ENCODE data around the gene USH2A. TPM values are rescaled to one million over a fixed set of nuclear protein-coding genes. Genes with fewer than 3 reads are reported as not detected.

Gene USH2A
- polyA plus RNA-seq, 3 donors, result not detected

GRCh38 chr1:215754112-215754511 lies 669.1 kb downstream of the USH2A start:
- H3K27ac ChIP-seq (ENCODE audit: low read depth, low read length), result no peak overlapping the region
- 43 to 81% (median 80%) methylated on average over 4 of the region's 4 CpGs for WGBS, 3 donors

- H3K27ac ChIP-seq (ENCODE audit: low read depth, low read length), result no peak overlapping the region
- WGBS, 3 donors, result 54 to 67% (median 62%) methylated on average over 4 of the region's 4 CpGs
Measured at GRCh38 chr1:215749414-215749813, 673.8 kb downstream of the USH2A start.

- WGBS, 3 donors, result 58 to 81% (median 78%) methylated on average over 1 of the region's 1 CpG
- no peak overlapping the region for H3K27ac ChIP-seq (ENCODE audit: low read depth, low read length)
Measured at GRCh38 chr1:215748431-215748830, 674.8 kb downstream of the USH2A start.

- WGBS, 3 donors, result 69 to 74% (median 71%) methylated on average over 1 of the region's 1 CpG
Measured at GRCh38 chr1:215744419-215744818, 678.8 kb downstream of the USH2A start.

GRCh38 chr1:215739025-215739424 lies 684.2 kb downstream of the USH2A start:
- H3K27ac ChIP-seq (ENCODE audit: low read depth, low read length), result no peak overlapping the region
- WGBS, 3 donors, result 88 to 92% (median 89%) methylated on average over 3 of the region's 3 CpGs

More at GRCh38 chr1:215744419-215744818, 678.8 kb downstream of the USH2A start:
- H3K27ac ChIP-seq (ENCODE audit: low read depth, low read length), result no peak overlapping the region

GRCh38 chr1:215731699-215732098 lies 691.5 kb downstream of the USH2A start:
- H3K27ac ChIP-seq (ENCODE audit: low read depth, low read length), result no peak overlapping the region

- no peak overlapping the region for H3K27ac ChIP-seq (ENCODE audit: low read depth, low read length)
- 75 to 90% (median 89%) methylated on average over 3 of the region's 3 CpGs for WGBS, 3 donors
Measured at GRCh38 chr1:215730600-215730999, 692.6 kb downstream of the USH2A start.

- H3K27ac ChIP-seq (ENCODE audit: low read depth, low read length), result no peak overlapping the region
- 48 to 65% (median 55%) methylated on average over 3 of the region's 3 CpGs for WGBS, 3 donors
Measured at GRCh38 chr1:215728169-215728568, 695.1 kb downstream of the USH2A start.

- no peak overlapping the region for H3K27ac ChIP-seq (ENCODE audit: low read depth, low read length)
Measured at GRCh38 chr1:215720126-215720525, 703.1 kb downstream of the USH2A start.

- no peak overlapping the region for H3K27ac ChIP-seq (ENCODE audit: low read depth, low read length)
Measured at GRCh38 chr1:215719552-215719951, 703.7 kb downstream of the USH2A start.

- H3K27ac ChIP-seq (ENCODE audit: low read depth, low read length), result no peak overlapping the region
- 29 to 45% (median 39%) methylated on average over 3 of the region's 3 CpGs for WGBS, 3 donors
Measured at GRCh38 chr1:215718575-215719287, 704.5 kb downstream of the USH2A start.

GRCh38 chr1:215717677-215718426 lies 705.4 kb downstream of the USH2A start:
- WGBS, 3 donors, result 50 to 78% (median 78%) methylated on average over 4 of the region's 4 CpGs
- H3K27ac ChIP-seq (ENCODE audit: low read depth, low read length), result no peak overlapping the region

GRCh38 chr1:215710899-215711225 lies 712.4 kb downstream of the USH2A start:
- H3K27ac ChIP-seq (ENCODE audit: low read depth, low read length), result no peak overlapping the region
- 67 to 85% (median 75%) methylated on average over 4 of the region's 4 CpGs for WGBS, 3 donors

- WGBS, 3 donors, result 19 to 33% (median 33%) methylated on average over 8 of the region's 8 CpGs
- H3K27ac ChIP-seq (ENCODE audit: low read depth, low read length), result no peak overlapping the region
Measured at GRCh38 chr1:215710036-215710898, 713.0 kb downstream of the USH2A start.

GRCh38 chr1:215704089-215704860 lies 719.0 kb downstream of the USH2A start:
- no peak overlapping the region for H3K27ac ChIP-seq (ENCODE audit: low read depth, low read length)
- WGBS, 3 donors, result 77 to 82% (median 81%) methylated on average over 6 of the region's 6 CpGs

GRCh38 chr1:215682232-215682631 lies 741.0 kb downstream of the USH2A start:
- no peak overlapping the region for H3K27ac ChIP-seq (ENCODE audit: low read depth, low read length)
- 19 to 74% (median 69%) methylated on average over 2 of the region's 2 CpGs for WGBS, 3 donors

- 49 to 76% (median 64%) methylated on average over 2 of the region's 2 CpGs for WGBS, 3 donors
- H3K27ac ChIP-seq (ENCODE audit: low read depth, low read length), result no peak overlapping the region
Measured at GRCh38 chr1:215681041-215681440, 742.2 kb downstream of the USH2A start.

- WGBS, 3 donors, result 82 to 84% (median 82%) methylated on average over 3 of the region's 3 CpGs
- no peak overlapping the region for H3K27ac ChIP-seq (ENCODE audit: low read depth, low read length)
Measured at GRCh38 chr1:215679231-215679630, 744.0 kb downstream of the USH2A start.

- no peak overlapping the region for H3K27ac ChIP-seq (ENCODE audit: low read depth, low read length)
- 67 to 80% (median 77%) methylated on average over 4 of the region's 4 CpGs for WGBS, 3 donors
Measured at GRCh38 chr1:215677112-215677511, 746.1 kb downstream of the USH2A start.
